ENCODE data around the gene FUT9.

FUT9 gene

DNA sequence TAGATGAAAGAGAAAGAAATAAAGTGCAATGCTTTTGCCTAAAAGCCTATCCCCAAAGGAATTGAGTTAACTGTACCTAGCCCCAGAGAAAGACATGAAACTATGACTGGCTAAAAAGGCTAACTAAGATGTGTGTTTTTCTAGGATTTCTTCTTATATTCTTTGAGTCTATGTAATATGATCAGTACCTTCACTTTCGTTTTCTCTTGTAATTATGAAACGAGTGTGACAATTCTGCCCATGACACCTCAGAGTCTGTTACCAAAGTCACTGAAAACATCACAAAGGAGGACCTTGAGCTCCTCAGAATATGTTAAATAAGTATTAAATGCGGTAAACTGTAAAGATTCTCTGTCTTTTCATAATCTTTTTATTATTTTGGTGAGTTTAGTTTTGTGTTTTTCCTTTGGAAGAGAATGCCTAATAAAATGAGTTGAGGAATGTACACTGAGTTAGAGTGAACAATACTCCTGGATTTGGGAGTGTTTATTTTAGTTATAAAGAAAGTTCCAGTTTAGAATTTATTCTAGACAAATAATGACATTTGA lies 141.3 kb downstream of the FUT9 start:
- CTCF ChIA-PET = no interaction called here
- no peak for TF ChIP-seq CTCF (IDR thresholded peaks at IDR 0.05; ENCODE audit: insufficient read depth, low read length, missing control alignments)
- DNase-seq (ENCODE audit: low read depth, low spot score) = no peak
- POLR2A ChIA-PET = no interaction called here
- H3K4me3 ChIP-seq (ENCODE audit: low read depth, low read length) = no peak overlapping the region

GRCh38 chr6:96162711-96163120 lies 146.9 kb downstream of the FUT9 start:
- CTCF ChIA-PET = no interaction called here
- POLR2A ChIA-PET = no interaction called here
- no peak overlapping the region for H3K4me3 ChIP-seq (ENCODE audit: low read depth, low read length)
- no peak for TF ChIP-seq CTCF (IDR thresholded peaks at IDR 0.05; ENCODE audit: insufficient read depth, low read length, missing control alignments)
- DNase-seq (ENCODE audit: low read depth, low spot score) = no peak

DNA sequence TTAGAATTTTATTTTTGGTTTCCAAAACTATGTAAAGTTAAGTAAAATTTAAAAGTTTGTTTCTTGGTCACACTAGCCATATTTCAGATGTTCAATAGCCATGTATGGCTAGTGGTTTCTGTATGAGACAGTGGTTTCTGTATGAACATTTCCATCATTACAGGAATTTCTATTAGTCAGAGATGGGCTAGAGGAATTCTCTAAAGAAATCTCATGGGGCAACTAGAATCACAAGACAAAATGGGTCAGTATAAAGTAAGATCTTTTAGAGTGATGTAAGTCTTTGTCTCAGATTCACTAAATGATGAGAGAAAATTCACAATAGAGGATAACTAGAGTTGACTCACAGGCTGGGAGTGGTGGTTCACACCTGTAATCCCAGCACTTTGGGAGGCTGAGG lies 149.0 kb downstream of the FUT9 start:
- no peak for DNase-seq (ENCODE audit: low read depth, low spot score)
- ChIA-PET POLR2A (no interaction called here), CTCF (no interaction called here)
- no peak for TF ChIP-seq CTCF (IDR thresholded peaks at IDR 0.05; ENCODE audit: insufficient read depth, low read length, missing control alignments)
- H3K4me3 ChIP-seq (ENCODE audit: low read depth, low read length) = no peak overlapping the region

DNA sequence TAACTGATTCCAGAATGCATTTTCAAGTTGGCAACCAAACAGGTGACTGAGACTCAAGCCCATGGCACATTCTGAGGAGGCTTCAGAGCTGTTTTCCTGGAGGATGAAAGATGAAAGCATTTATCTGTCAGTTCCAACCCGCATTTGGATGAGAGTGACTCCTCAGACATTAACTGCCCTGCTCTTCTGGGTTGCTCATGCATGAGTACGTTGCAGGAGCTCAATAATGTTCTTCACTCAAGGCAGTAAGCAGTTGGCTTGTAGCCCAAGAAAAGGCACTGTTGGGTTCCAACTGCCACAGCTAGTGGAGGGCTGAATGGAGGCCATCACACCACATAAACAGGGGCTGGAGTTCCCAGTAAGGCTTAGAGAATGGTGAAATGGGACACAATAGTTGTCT lies 155.3 kb downstream of the FUT9 start:
- TF ChIP-seq CTCF (IDR thresholded peaks at IDR 0.05; ENCODE audit: insufficient read depth, low read length, missing control alignments) = no peak
- ChIA-PET CTCF (no interaction called here), POLR2A (no interaction called here)
- DNase-seq (ENCODE audit: low read depth, low spot score) = no peak
- H3K4me3 ChIP-seq (ENCODE audit: low read depth, low read length) = no peak overlapping the region

GRCh38 chr6:96184798-96185197 lies 169.0 kb downstream of the FUT9 start:
- ChIA-PET CTCF (no interaction called here), POLR2A (no interaction called here)
- no peak overlapping the region for H3K4me3 ChIP-seq (ENCODE audit: low read depth, low read length)
- TF ChIP-seq CTCF (IDR thresholded peaks at IDR 0.05; ENCODE audit: insufficient read depth, low read length, missing control alignments) = no peak
- DNase-seq (ENCODE audit: low read depth, low spot score) = no peak

DNA sequence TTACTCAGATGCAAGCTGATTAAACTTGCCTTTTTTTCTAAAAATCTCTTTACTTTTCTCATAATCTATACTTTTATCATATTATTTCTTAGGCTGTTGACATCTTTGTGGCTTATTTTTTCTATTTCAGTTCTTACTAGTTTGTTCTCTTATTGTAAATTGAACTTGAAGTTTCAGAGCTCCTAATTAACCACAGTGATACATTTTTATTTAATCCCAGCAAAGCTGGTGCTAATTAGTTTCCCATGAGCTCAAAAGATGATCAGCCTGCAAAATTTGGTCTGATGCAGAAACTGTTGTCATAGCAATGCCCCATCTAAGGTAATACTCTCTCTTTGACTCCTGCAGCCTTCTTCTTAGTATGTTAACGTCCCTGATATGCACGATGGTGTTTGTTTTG lies 170.3 kb downstream of the FUT9 start:
- H3K4me3 ChIP-seq (ENCODE audit: low read depth, low read length) = no peak overlapping the region
- DNase-seq (ENCODE audit: low read depth, low spot score) = no peak
- POLR2A ChIA-PET = no interaction called here
- CTCF ChIA-PET = no interaction called here
- TF ChIP-seq CTCF (IDR thresholded peaks at IDR 0.05; ENCODE audit: insufficient read depth, low read length, missing control alignments) = no peak

Data from AG04449 (cell line).